Suprapubic skin (tissue), 4 donors: ENCODE results near the gene MYO5A. TPM values are rescaled to one million over a fixed set of nuclear protein-coding genes. Genes with fewer than 3 reads are reported as not detected.

ENCODE experiments used
- DNase-seq, 2 donors: peaks; one replicate each; pipeline ENCODE4 v3.0.0-alpha.2; 2019; ENCODE audit warnings: low spot score in 2 of 2
- H3K27ac ChIP-seq: fragments of 200-600 bp; sonication (generic); one replicate; pipeline ENCODE4 v1.5.1; 2019
- H3K27me3 ChIP-seq: fragments of 200-600 bp; sonication (generic); one replicate; pipeline ENCODE4 v1.5.1; 2019
- H3K36me3 ChIP-seq: fragments of 200-600 bp; sonication (generic); one replicate; pipeline ENCODE4 v1.5.1; 2019
- H3K4me1 ChIP-seq: fragments of 200-600 bp; sonication (generic); one replicate; pipeline ENCODE4 v1.5.1; 2019
- H3K4me3 ChIP-seq: fragments of 200-600 bp; sonication (generic); one replicate; pipeline ENCODE4 v1.5.1; 2019; ENCODE audit warnings: mild to moderate bottlenecking
- H3K9me3 ChIP-seq: fragments of 200-600 bp; sonication (generic); one replicate; pipeline ENCODE4 v1.5.1; 2019
- CTCF ChIP-seq, 2 donors: fragments of 200-600 bp in 1 of 2; fragments of 450-650 bp in 1 of 2; sonication (generic) in 1 of 2; IDR thresholded peaks; one replicate each; pipeline ENCODE4 v1.5.1; 2016 to 2019; ENCODE audit warnings: antibody characterized with exemption in 2 of 2, mild to moderate bottlenecking in 1 of 2, moderate library complexity in 1 of 2
- EP300 ChIP-seq: sonication (generic); formaldehyde crosslinking; IDR thresholded peaks from one replicate; pipeline ENCODE4 v1.6.1; 2017; ENCODE audit warnings: antibody characterized with exemption
- POLR2A ChIP-seq, 2 donors: fragments of 450-650 bp; IDR thresholded peaks; one replicate each; pipeline ENCODE4 v1.6.1; 2017; ENCODE audit warnings: antibody characterized with exemption in 2 of 2, mild to moderate bottlenecking in 2 of 2, moderate library complexity in 2 of 2
- POLR2AphosphoS5 ChIP-seq, 3 donors: sonication (generic); formaldehyde crosslinking; IDR thresholded peaks; one replicate each; pipeline ENCODE4 v1.6.1; 2017; ENCODE audit warnings: antibody characterized with exemption in 3 of 3
- WGBS: methylation state at CpG from one replicate; pipeline ENCODE4 v1.1.5; 2018; 5-methylcytosine and 5-hydroxymethylcytosine counted together
- total RNA-seq, 4 donors: library from RNA; depleted of rRNA; stranded (reverse); fragments of >200 nt; gene quantifications; one replicate each; pipeline ENCODE4 v1.1.0, GENCODE V29; 2016

Gene MYO5A
- total RNA-seq, 4 donors from 2014 or later: 37.4 to 73.7 (median 47.0) TPM

GRCh38 chr15:52337198-52337853, 191.4 kb downstream of the MYO5A start:
- no peak for DNase-seq
- no peak for TF ChIP-seq CTCF (IDR thresholded peaks at IDR 0.05)
- TF ChIP-seq POLR2AphosphoS5 (IDR thresholded peaks at IDR 0.05): no peak
- no peak for TF ChIP-seq POLR2A (IDR thresholded peaks at IDR 0.05)
- no peak for TF ChIP-seq EP300
- Histone ChIP-seq H3K9me3 (no peaks in the 10 kb centered on the region), H3K4me1 (no peaks in the 10 kb centered on the region), H3K27me3 (no peaks in the 10 kb centered on the region), H3K27ac (no peak overlapping the region), H3K36me3 (peaks cover 33% of the 10 kb centered on the region), H3K4me3 (no peak overlapping the region)
- WGBS: 80% methylated on average over 5 of the region's 5 CpGs

GRCh38 chr15:52336529-52336928, 192.2 kb downstream of the MYO5A start:
- TF ChIP-seq CTCF (IDR thresholded peaks at IDR 0.05) (no peak), EP300 (no peak), POLR2A (IDR thresholded peaks at IDR 0.05) (no peak), POLR2AphosphoS5 (IDR thresholded peaks at IDR 0.05) (no peak)
- H3K27me3 ChIP-seq: no peaks in the 10 kb centered on the region
- DNase-seq: no peak
- peaks cover 29% of the 10 kb centered on the region for H3K36me3 ChIP-seq
- no peaks in the 10 kb centered on the region for H3K9me3 ChIP-seq
- WGBS: 63% methylated on average over 4 of the region's 4 CpGs
- no peak overlapping the region for H3K27ac ChIP-seq
- no peak overlapping the region for H3K4me3 ChIP-seq
- peaks cover 5% of the 10 kb centered on the region for H3K4me1 ChIP-seq

- TF ChIP-seq CTCF (IDR thresholded peaks at IDR 0.05) (no peak), EP300 (no peak), POLR2A (IDR thresholded peaks at IDR 0.05) (no peak), POLR2AphosphoS5 (IDR thresholded peaks at IDR 0.05) (no peak)
- no peaks in the 10 kb centered on the region for H3K9me3 ChIP-seq
- peaks cover 22% of the 10 kb centered on the region for H3K36me3 ChIP-seq
- peaks cover 6% of the 10 kb centered on the region for H3K4me1 ChIP-seq
- H3K4me3 ChIP-seq: no peak overlapping the region
- WGBS: 83% methylated on average over 3 of the region's 3 CpGs
- no peak overlapping the region for H3K27ac ChIP-seq
- H3K27me3 ChIP-seq: no peaks in the 10 kb centered on the region
- DNase-seq: no peak
Observed at GRCh38 chr15:52334491-52335160, 194.1 kb downstream of the MYO5A start.

GRCh38 chr15:52331490-52332240, 197.0 kb downstream of the MYO5A start:
- H3K27me3 ChIP-seq: no peaks in the 10 kb centered on the region
- TF ChIP-seq CTCF (IDR thresholded peaks at IDR 0.05) (peak in 1 of 2 donors; percentile 31), POLR2AphosphoS5 (IDR thresholded peaks at IDR 0.05) (peak in 1 of 3 donors; percentile 51), POLR2A (IDR thresholded peaks at IDR 0.05) (no peak), EP300 (no peak)
- no peak overlapping the region for H3K4me3 ChIP-seq
- no peak for DNase-seq
- H3K36me3 ChIP-seq: peaks cover 43% of the 10 kb centered on the region
- H3K9me3 ChIP-seq: no peaks in the 10 kb centered on the region
- H3K4me1 ChIP-seq: peaks cover 6% of the 10 kb centered on the region
- 47% methylated on average over 6 of the region's 6 CpGs for WGBS
- H3K27ac ChIP-seq: no peak overlapping the region

GRCh38 chr15:52329987-52330386, 198.7 kb downstream of the MYO5A start:
- WGBS: 94% methylated on average over 1 of the region's 1 CpG
- TF ChIP-seq POLR2A (IDR thresholded peaks at IDR 0.05) (no peak), EP300 (no peak), CTCF (IDR thresholded peaks at IDR 0.05) (no peak), POLR2AphosphoS5 (IDR thresholded peaks at IDR 0.05) (no peak)
- Histone ChIP-seq H3K27me3 (no peaks in the 10 kb centered on the region), H3K36me3 (peaks cover 48% of the 10 kb centered on the region), H3K27ac (no peak overlapping the region), H3K4me3 (no peak overlapping the region), H3K4me1 (peaks cover 6% of the 10 kb centered on the region), H3K9me3 (no peaks in the 10 kb centered on the region)
- no peak for DNase-seq
